PC-9 (cell line): ENCODE results near the gene OTOP2. TPM values are rescaled to one million over a fixed set of nuclear protein-coding genes. Genes with fewer than 3 reads are reported as not detected.

Experiments used
- BruUV-seq: library from RNA; stranded (reverse); fragments of 400-500 nt; replicated peaks from 2 replicates; lab custom pipeline; 2021; lab: Mats Ljungman, UMichigan
- CTCF ChIA-PET: fragments of 300-600 bp; sonication (Branson Sonifier 250); formaldehyde crosslinking; loops from one replicate; lab custom pipeline; 2022; ENCODE audit warnings: antibody characterized with exemption; lab: Charles Lee
- POLR2A ChIA-PET: fragments of 300-600 bp; sonication (Branson Sonifier 250); formaldehyde crosslinking; loops from one replicate; lab custom pipeline; 2022; ENCODE audit warnings: antibody characterized with exemption; ENCODE audit not compliant: unreplicated experiment; lab: Charles Lee
- DNase-seq, 2 experiments: peaks; one replicate each; pipeline versions ENCODE4 v3.0.0 to v3.0.0-alpha.2; 2015 to 2022; ENCODE audit warnings: mixed read lengths in 1 of 2
- H2AFZ ChIP-seq: fragments of 200-600 bp; sonication (generic); 2 replicates; pipeline ENCODE4 v1.8.1; 2017; ENCODE audit warnings: antibody characterized with exemption
- H3F3A ChIP-seq: fragments of 200-600 bp; sonication (generic); 2 replicates; pipeline ENCODE4 v1.8.1; 2017; ENCODE audit warnings: antibody characterized with exemption, mild to moderate bottlenecking, low read depth; ENCODE audit not compliant: insufficient read depth
- H3K27ac ChIP-seq: fragments of 200-600 bp; sonication (generic); 2 replicates; pipeline ENCODE4 v1.6.1; 2016; ENCODE audit warnings: mixed run types
- H3K27me3 ChIP-seq: fragments of 200-600 bp; sonication (generic); 2 replicates; pipeline ENCODE4 v1.6.1; 2016; ENCODE audit warnings: low read depth, mixed run types; ENCODE audit not compliant: insufficient read depth
- H3K36me3 ChIP-seq: fragments of 200-600 bp; sonication (generic); 2 replicates; pipeline ENCODE4 v1.6.1; 2016; ENCODE audit warnings: low read depth, mixed run types
- H3K4me1 ChIP-seq: fragments of 200-600 bp; sonication (generic); replicated peaks from 2 replicates; pipeline ENCODE4 v1.6.1; 2016; ENCODE audit warnings: mixed run types; ENCODE audit not compliant: insufficient read depth
- H3K4me2 ChIP-seq: fragments of 200-600 bp; sonication (generic); 2 replicates; pipeline ENCODE4 v1.6.1; 2017; ENCODE audit warnings: mixed run types
- H3K4me3 ChIP-seq: fragments of 200-600 bp; sonication (generic); 2 replicates; pipeline ENCODE4 v1.6.1; 2016; ENCODE audit warnings: mixed run types
- H3K79me2 ChIP-seq: fragments of 200-600 bp; sonication (generic); 2 replicates; pipeline ENCODE4 v1.6.1; 2017; ENCODE audit warnings: low read depth, mixed run types
- H3K9me2 ChIP-seq: fragments of 200-600 bp; sonication (generic); 2 replicates; pipeline ENCODE4 v1.8.1; 2017; ENCODE audit warnings: mild to moderate bottlenecking; ENCODE audit not compliant: insufficient read depth
- H3K9me3 ChIP-seq: fragments of 200-600 bp; sonication (generic); 2 replicates; pipeline ENCODE4 v1.8.1; 2016; ENCODE audit warnings: low read depth; ENCODE audit not compliant: insufficient read depth
- H4K20me1 ChIP-seq: fragments of 200-600 bp; sonication (generic); 2 replicates; pipeline ENCODE4 v1.8.1; 2017; ENCODE audit not compliant: insufficient read depth
- EZH2 ChIP-seq: fragments of 200-600 bp; sonication (generic); IDR thresholded peaks from 2 replicates; pipeline ENCODE4 v1.8.0; 2017; ENCODE audit warnings: antibody characterized with exemption, low read depth
- intact Hi-C: fragments of 100-400 bp; cut with micrococcal nuclease; formaldehyde crosslinking; loops from one replicate; pipeline ENCODE4 v1.10.0; 2022; ENCODE audit not compliant: unreplicated experiment
- total RNA-seq: library from RNA; stranded (reverse); gene quantifications from 2 replicates; pipeline ENCODE4 v1.2.3, GENCODE V29; 2021
- TF ChIP-seq, protein P1 (sequence below): fragments of 200-600 bp; sonication (generic); conservative IDR thresholded peaks from 2 replicates; pipeline ENCODE4 v1.6.1; 2017; ENCODE audit warnings: mixed run types, antibody characterized with exemption, mild to moderate bottlenecking, moderate library complexity

Gene OTOP2
- total RNA-seq, 1 experiment from 2014 or later = not detected

GRCh38 chr17:74977802-74978201 is 53.7 kb downstream of the OTOP2 start:
- POLR2A ChIA-PET = no interaction called here
- no TSS peak for BruUV-seq

GRCh38 chr17:74978240-74978639 is 54.2 kb downstream of the OTOP2 start:
- no peaks in the 10 kb centered on the region for H3K9me2 ChIP-seq
- ChIA-PET CTCF (no interaction called here), POLR2A (no interaction called here)
- H3K27ac ChIP-seq = no peak overlapping the region
- no peaks in the 10 kb centered on the region for H4K20me1 ChIP-seq
- H3K36me3 ChIP-seq = no peaks in the 10 kb centered on the region
- H3K27me3 ChIP-seq = 0 out of 2 replicates have a peak, but pooled peaks cover under 1% of the 10 kb centered on the region
- intact Hi-C loops = no loop called here
- BruUV-seq = no TSS peak
- peaks cover 14% of the 10 kb centered on the region; the same call in 1 of the 2 replicates for H3F3A ChIP-seq
- TF ChIP-seq, protein P1, sequence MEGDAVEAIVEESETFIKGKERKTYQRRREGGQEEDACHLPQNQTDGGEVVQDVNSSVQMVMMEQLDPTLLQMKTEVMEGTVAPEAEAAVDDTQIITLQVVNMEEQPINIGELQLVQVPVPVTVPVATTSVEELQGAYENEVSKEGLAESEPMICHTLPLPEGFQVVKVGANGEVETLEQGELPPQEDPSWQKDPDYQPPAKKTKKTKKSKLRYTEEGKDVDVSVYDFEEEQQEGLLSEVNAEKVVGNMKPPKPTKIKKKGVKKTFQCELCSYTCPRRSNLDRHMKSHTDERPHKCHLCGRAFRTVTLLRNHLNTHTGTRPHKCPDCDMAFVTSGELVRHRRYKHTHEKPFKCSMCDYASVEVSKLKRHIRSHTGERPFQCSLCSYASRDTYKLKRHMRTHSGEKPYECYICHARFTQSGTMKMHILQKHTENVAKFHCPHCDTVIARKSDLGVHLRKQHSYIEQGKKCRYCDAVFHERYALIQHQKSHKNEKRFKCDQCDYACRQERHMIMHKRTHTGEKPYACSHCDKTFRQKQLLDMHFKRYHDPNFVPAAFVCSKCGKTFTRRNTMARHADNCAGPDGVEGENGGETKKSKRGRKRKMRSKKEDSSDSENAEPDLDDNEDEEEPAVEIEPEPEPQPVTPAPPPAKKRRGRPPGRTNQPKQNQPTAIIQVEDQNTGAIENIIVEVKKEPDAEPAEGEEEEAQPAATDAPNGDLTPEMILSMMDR = no peak
- TF ChIP-seq EZH2 = no peak
- no peak overlapping the region for H3K4me3 ChIP-seq
- H2AFZ ChIP-seq = no peak overlapping the region
- H3K9me3 ChIP-seq = no peaks in the 10 kb centered on the region
- H3K79me2 ChIP-seq = no peaks in the 10 kb centered on the region
- no peak overlapping the region for H3K4me2 ChIP-seq
- peaks cover 8% of the 10 kb centered on the region for H3K4me1 ChIP-seq
- DNase-seq = no peak

More at GRCh38 chr17:74977802-74978201, 53.7 kb downstream of the OTOP2 start:
- TF ChIP-seq EZH2 = no peak
- TF ChIP-seq, protein P1 = no peak
- Histone ChIP-seq H3K27me3 (0 out of 2 replicates have a peak, but pooled peaks cover 3% of the 10 kb centered on the region), H3K36me3 (no peaks in the 10 kb centered on the region), H3K4me3 (no peak overlapping the region), H3K9me2 (no peaks in the 10 kb centered on the region), H3K4me1 (peaks cover 8% of the 10 kb centered on the region), H3K9me3 (no peaks in the 10 kb centered on the region), H2AFZ (no peak overlapping the region), H4K20me1 (no peaks in the 10 kb centered on the region), H3K79me2 (no peaks in the 10 kb centered on the region), H3F3A (peaks cover 14% of the 10 kb centered on the region; the same call in 1 of the 2 replicates), H3K4me2 (no peak overlapping the region), H3K27ac (no peak overlapping the region)
- CTCF ChIA-PET = no interaction called here
- intact Hi-C loops = no loop called here
- DNase-seq = no peak

DNA sequence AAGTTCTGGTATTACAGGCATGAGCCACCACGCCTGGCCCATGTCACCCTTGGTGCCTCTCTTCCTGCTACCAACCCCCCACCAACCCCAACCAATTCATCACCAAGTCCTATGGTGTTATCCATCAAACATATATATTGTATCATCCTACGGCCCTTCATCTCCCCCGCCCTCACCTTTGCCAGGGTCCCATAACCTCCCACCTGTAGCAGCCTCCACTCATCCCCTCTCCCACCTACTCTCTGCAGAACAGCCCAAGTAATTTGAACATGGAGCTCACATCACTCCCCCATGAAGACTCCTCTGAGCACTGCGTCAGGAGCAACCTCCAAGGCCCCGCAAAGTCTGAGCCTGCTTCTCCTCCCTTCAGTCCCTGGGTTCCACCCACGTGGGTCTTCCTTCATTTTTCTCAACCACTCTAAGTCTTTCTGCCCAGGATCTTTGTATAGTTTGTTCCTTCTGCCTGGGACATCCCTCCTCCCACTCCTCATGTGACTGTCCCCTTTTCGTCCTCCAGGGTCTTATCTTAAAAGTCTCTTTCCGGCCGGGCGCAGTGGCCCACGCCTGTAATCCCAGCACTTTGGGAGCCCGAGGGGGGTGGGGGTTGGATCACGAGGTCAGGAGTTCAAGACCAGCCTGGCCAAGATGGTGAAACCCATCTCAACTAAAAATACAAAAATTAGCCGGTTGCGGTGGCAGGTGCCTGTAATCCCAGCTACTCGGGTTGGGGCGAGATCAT is 55.5 kb downstream of the OTOP2 start:
- Histone ChIP-seq H3K9me3 (no peaks in the 10 kb centered on the region), H3K4me2 (no peak overlapping the region), H3K79me2 (no peaks in the 10 kb centered on the region), H3F3A (peaks cover 9% of the 10 kb centered on the region; the same call in 1 of the 2 replicates), H2AFZ (no peak overlapping the region), H3K4me1 (peaks cover 8% of the 10 kb centered on the region), H3K36me3 (no peaks in the 10 kb centered on the region), H3K4me3 (no peak overlapping the region), H3K27ac (no peak overlapping the region), H3K9me2 (no peaks in the 10 kb centered on the region), H4K20me1 (no peaks in the 10 kb centered on the region), H3K27me3 (no peaks in the 10 kb centered on the region)
- intact Hi-C loops = no loop called here
- ChIA-PET CTCF (no interaction called here), POLR2A (no interaction called here)
- no peak for DNase-seq
- BruUV-seq = no TSS peak
- TF ChIP-seq EZH2 = no peak
